Transverse colon (tissue), 4 donors: ENCODE results near the gene GNE.

ENCODE experiments used
- EP300 ChIP-seq: sonication (generic); formaldehyde crosslinking; IDR thresholded peaks from one replicate; pipeline ENCODE4 v1.6.1; 2017; ENCODE audit warnings: antibody characterized with exemption, low read depth
- POLR2A ChIP-seq: fragments of 450-650 bp; IDR thresholded peaks from one replicate; pipeline ENCODE4 v1.6.1; 2016; ENCODE audit warnings: antibody characterized with exemption, mild to moderate bottlenecking, moderate library complexity
- POLR2AphosphoS5 ChIP-seq, 3 donors: sonication (generic); formaldehyde crosslinking; IDR thresholded peaks; one replicate each; pipeline ENCODE4 v1.6.1; 2016; ENCODE audit warnings: antibody characterized with exemption in 3 of 3
- TF ChIP-seq, protein P1 (sequence below), 5 experiments: fragments of 200-600 bp in 3 of 5; fragments of 450-650 bp in 2 of 5; sonication (generic) in 3 of 5; IDR thresholded peaks; 1 replicate in 2 of 5; 2 replicates in 3 of 5; pipeline ENCODE4 v1.5.1; 2016 to 2017; ENCODE audit warnings: antibody characterized with exemption in 5 of 5, inconsistent platforms in 3 of 5, mild to moderate bottlenecking in 2 of 5, moderate library complexity in 1 of 5

GRCh38 chr9:36214571-36214970 lies 43.7 kb downstream of the GNE start:
- TF ChIP-seq, protein P1, sequence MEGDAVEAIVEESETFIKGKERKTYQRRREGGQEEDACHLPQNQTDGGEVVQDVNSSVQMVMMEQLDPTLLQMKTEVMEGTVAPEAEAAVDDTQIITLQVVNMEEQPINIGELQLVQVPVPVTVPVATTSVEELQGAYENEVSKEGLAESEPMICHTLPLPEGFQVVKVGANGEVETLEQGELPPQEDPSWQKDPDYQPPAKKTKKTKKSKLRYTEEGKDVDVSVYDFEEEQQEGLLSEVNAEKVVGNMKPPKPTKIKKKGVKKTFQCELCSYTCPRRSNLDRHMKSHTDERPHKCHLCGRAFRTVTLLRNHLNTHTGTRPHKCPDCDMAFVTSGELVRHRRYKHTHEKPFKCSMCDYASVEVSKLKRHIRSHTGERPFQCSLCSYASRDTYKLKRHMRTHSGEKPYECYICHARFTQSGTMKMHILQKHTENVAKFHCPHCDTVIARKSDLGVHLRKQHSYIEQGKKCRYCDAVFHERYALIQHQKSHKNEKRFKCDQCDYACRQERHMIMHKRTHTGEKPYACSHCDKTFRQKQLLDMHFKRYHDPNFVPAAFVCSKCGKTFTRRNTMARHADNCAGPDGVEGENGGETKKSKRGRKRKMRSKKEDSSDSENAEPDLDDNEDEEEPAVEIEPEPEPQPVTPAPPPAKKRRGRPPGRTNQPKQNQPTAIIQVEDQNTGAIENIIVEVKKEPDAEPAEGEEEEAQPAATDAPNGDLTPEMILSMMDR (IDR thresholded peaks at IDR 0.05), result no peak
- TF ChIP-seq POLR2A (no peak), EP300 (no peak), POLR2AphosphoS5 (IDR thresholded peaks at IDR 0.05) (peak in 1 of 3 donors; percentile 11)
